ENCODE data around the gene KLHL8. TPM values are rescaled to one million over a fixed set of nuclear protein-coding genes. Genes with fewer than 3 reads are reported as not detected.

KLHL8 gene
- total and polyA plus RNA-seq, 4 donors, result 2.9 to 14.4 (median 5.1) TPM

DNA sequence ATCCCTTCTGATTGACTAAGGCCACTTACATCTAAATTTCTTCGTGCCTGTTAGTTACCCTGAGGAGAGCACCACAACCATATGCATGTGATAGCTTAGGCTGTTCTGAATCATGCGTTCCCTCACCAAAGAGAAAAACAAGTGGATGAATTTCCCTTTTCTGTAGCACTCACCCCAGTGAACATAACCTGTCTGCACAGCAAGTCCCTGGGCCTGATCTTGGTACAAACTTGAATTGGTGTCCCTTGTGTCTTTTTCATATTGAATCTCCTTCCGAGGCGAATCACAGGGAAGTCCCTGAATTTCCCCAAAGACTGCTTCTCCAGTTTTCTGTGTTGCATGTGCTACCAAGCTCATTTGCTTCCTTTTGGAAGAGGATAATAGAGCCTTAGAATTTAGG, 100.4 kb downstream of the KLHL8 start:
- no peak overlapping the region for H3K4me3 ChIP-seq (ENCODE audit: low read depth in 1 of 3, low read length in 3 of 3)
- H3K27ac ChIP-seq (ENCODE audit: low read depth in 1 of 2, low read length in 2 of 2), result no peak overlapping the region
- H3K4me1 ChIP-seq (ENCODE audit: control insufficient read depth in 4 of 4, insufficient read depth in 4 of 4, low read length in 3 of 4), result peaks cover 0 to 43% (median 33%) of the 10 kb centered on the region in 4 donors
- 90% methylated on average over 4 of the region's 4 CpGs for WGBS
- peaks cover 3 to 38% (median 19%) of the 10 kb centered on the region in 4 donors for H3K36me3 ChIP-seq (ENCODE audit: control insufficient read depth in 4 of 4, insufficient read depth in 3 of 4, low read depth in 1 of 4, low read length in 3 of 4)
- no peak for TF ChIP-seq RAD21 (IDR thresholded peaks at IDR 0.05)
- no peak for TF ChIP-seq SP1 (IDR thresholded peaks at IDR 0.05)
- TF ChIP-seq ZBTB33 (IDR thresholded peaks at IDR 0.05), result no peak
- TF ChIP-seq, protein P1, sequence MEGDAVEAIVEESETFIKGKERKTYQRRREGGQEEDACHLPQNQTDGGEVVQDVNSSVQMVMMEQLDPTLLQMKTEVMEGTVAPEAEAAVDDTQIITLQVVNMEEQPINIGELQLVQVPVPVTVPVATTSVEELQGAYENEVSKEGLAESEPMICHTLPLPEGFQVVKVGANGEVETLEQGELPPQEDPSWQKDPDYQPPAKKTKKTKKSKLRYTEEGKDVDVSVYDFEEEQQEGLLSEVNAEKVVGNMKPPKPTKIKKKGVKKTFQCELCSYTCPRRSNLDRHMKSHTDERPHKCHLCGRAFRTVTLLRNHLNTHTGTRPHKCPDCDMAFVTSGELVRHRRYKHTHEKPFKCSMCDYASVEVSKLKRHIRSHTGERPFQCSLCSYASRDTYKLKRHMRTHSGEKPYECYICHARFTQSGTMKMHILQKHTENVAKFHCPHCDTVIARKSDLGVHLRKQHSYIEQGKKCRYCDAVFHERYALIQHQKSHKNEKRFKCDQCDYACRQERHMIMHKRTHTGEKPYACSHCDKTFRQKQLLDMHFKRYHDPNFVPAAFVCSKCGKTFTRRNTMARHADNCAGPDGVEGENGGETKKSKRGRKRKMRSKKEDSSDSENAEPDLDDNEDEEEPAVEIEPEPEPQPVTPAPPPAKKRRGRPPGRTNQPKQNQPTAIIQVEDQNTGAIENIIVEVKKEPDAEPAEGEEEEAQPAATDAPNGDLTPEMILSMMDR (IDR thresholded peaks at IDR 0.05; ENCODE audit: low read depth, low read length, missing input control), result no peak
- no peak for TF ChIP-seq NR2F2 (IDR thresholded peaks at IDR 0.05)
- no peak for TF ChIP-seq HNF4G (IDR thresholded peaks at IDR 0.05)
- no peak for TF ChIP-seq HNF4A (conservative IDR thresholded peaks at IDR 0.05)
- TF ChIP-seq, protein P2, sequence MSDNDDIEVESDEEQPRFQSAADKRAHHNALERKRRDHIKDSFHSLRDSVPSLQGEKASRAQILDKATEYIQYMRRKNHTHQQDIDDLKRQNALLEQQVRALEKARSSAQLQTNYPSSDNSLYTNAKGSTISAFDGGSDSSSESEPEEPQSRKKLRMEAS (IDR thresholded peaks at IDR 0.05), result no peak
- TF ChIP-seq EGR1 (IDR thresholded peaks at IDR 0.05; ENCODE audit: low read depth in 2 of 2), result no peak
- no peak for TF ChIP-seq FOXA2 (IDR thresholded peaks at IDR 0.05)
- no peak for TF ChIP-seq JUND (IDR thresholded peaks at IDR 0.05)
- TF ChIP-seq GABPA (IDR thresholded peaks at IDR 0.05 in 1 of 2, conservative IDR thresholded peaks at IDR 0.05 in 1 of 2), result no peak
- TF ChIP-seq RXRA (IDR thresholded peaks at IDR 0.05), result no peak
- TF ChIP-seq FOXA1 (IDR thresholded peaks at IDR 0.05), result no peak
- no peak for TF ChIP-seq TAF1 (conservative IDR thresholded peaks at IDR 0.05)
- no peak for TF ChIP-seq YY1 (IDR thresholded peaks at IDR 0.05)
- no peak overlapping the region for H3K9ac ChIP-seq (ENCODE audit: low read depth in 1 of 2, low read length in 2 of 2)
- no peak for DNase-seq (ENCODE audit: low spot score)
- H3K9me3 ChIP-seq (ENCODE audit: control insufficient read depth in 4 of 4, low read length in 3 of 4), result no peaks in the 10 kb centered on the region
- H3K27me3 ChIP-seq (ENCODE audit: control insufficient read depth in 4 of 4, insufficient read depth in 4 of 4, low read length in 3 of 4), result no peaks in the 10 kb centered on the region

DNA sequence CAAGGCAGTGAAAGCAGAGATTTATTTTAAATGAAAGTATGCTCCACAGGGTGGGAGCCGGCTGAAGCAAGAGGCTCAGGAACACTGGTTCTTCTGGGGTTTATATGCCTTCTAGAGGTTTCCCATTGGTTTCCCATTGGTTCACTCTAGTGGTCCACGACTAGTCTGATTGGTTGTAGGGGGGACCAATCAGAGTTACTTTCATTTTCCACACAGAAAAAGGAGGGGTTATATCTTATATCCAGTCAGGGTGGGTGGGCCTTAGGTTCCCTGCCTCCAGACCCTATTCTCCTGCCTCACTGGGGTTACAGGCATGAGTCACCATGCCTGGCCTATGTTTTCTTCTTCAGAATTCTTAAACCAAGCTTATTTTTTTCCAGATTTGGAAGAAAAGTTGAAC, 101.6 kb downstream of the KLHL8 start:
- WGBS, result 94% methylated on average over 2 of the region's 2 CpGs
- no peak overlapping the region for H3K4me3 ChIP-seq (ENCODE audit: low read depth in 1 of 3, low read length in 3 of 3)
- no peak overlapping the region for H3K9ac ChIP-seq (ENCODE audit: low read depth in 1 of 2, low read length in 2 of 2)
- no peak overlapping the region for H3K27ac ChIP-seq (ENCODE audit: low read depth in 1 of 2, low read length in 2 of 2)
- peaks cover 0 to 43% (median 33%) of the 10 kb centered on the region in 4 donors for H3K4me1 ChIP-seq (ENCODE audit: control insufficient read depth in 4 of 4, insufficient read depth in 4 of 4, low read length in 3 of 4)
- H3K36me3 ChIP-seq (ENCODE audit: control insufficient read depth in 4 of 4, insufficient read depth in 3 of 4, low read depth in 1 of 4, low read length in 3 of 4), result peaks cover 3 to 38% (median 21%) of the 10 kb centered on the region in 4 donors
- no peak for TF ChIP-seq RAD21 (IDR thresholded peaks at IDR 0.05)
- TF ChIP-seq FOXA2 (IDR thresholded peaks at IDR 0.05), result no peak
- TF ChIP-seq JUND (IDR thresholded peaks at IDR 0.05), result no peak
- TF ChIP-seq, protein P2 (IDR thresholded peaks at IDR 0.05), result no peak
- TF ChIP-seq NR2F2 (IDR thresholded peaks at IDR 0.05), result no peak
- no peak for TF ChIP-seq GABPA (IDR thresholded peaks at IDR 0.05 in 1 of 2, conservative IDR thresholded peaks at IDR 0.05 in 1 of 2)
- TF ChIP-seq ZBTB33 (IDR thresholded peaks at IDR 0.05), result no peak
- TF ChIP-seq TAF1 (conservative IDR thresholded peaks at IDR 0.05), result no peak
- no peak for TF ChIP-seq SP1 (IDR thresholded peaks at IDR 0.05)
- no peak for TF ChIP-seq YY1 (IDR thresholded peaks at IDR 0.05)
- no peak for TF ChIP-seq HNF4G (IDR thresholded peaks at IDR 0.05)
- no peak for TF ChIP-seq FOXA1 (IDR thresholded peaks at IDR 0.05)
- TF ChIP-seq EGR1 (IDR thresholded peaks at IDR 0.05; ENCODE audit: low read depth in 2 of 2), result no peak
- no peak for TF ChIP-seq HNF4A (conservative IDR thresholded peaks at IDR 0.05)
- TF ChIP-seq, protein P1 (IDR thresholded peaks at IDR 0.05; ENCODE audit: low read depth, low read length, missing input control), result no peak
- TF ChIP-seq RXRA (IDR thresholded peaks at IDR 0.05), result no peak
- TF ChIP-seq, protein P3, sequence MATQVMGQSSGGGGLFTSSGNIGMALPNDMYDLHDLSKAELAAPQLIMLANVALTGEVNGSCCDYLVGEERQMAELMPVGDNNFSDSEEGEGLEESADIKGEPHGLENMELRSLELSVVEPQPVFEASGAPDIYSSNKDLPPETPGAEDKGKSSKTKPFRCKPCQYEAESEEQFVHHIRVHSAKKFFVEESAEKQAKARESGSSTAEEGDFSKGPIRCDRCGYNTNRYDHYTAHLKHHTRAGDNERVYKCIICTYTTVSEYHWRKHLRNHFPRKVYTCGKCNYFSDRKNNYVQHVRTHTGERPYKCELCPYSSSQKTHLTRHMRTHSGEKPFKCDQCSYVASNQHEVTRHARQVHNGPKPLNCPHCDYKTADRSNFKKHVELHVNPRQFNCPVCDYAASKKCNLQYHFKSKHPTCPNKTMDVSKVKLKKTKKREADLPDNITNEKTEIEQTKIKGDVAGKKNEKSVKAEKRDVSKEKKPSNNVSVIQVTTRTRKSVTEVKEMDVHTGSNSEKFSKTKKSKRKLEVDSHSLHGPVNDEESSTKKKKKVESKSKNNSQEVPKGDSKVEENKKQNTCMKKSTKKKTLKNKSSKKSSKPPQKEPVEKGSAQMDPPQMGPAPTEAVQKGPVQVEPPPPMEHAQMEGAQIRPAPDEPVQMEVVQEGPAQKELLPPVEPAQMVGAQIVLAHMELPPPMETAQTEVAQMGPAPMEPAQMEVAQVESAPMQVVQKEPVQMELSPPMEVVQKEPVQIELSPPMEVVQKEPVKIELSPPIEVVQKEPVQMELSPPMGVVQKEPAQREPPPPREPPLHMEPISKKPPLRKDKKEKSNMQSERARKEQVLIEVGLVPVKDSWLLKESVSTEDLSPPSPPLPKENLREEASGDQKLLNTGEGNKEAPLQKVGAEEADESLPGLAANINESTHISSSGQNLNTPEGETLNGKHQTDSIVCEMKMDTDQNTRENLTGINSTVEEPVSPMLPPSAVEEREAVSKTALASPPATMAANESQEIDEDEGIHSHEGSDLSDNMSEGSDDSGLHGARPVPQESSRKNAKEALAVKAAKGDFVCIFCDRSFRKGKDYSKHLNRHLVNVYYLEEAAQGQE (IDR thresholded peaks at IDR 0.05), result no peak
- no peaks in the 10 kb centered on the region for H3K27me3 ChIP-seq (ENCODE audit: control insufficient read depth in 4 of 4, insufficient read depth in 4 of 4, low read length in 3 of 4)
- H3K9me3 ChIP-seq (ENCODE audit: control insufficient read depth in 4 of 4, low read length in 3 of 4), result no peaks in the 10 kb centered on the region
- no peak for DNase-seq (ENCODE audit: low spot score)
